Hypothalamus (tissue), 51 donors: Measurements from ENCODE around the gene PDXP.

Experiments
- DNase-seq, 51 donors: peaks; one replicate each; lab custom pipeline; 2025; lab: John Stamatoyannopoulos, UW

PDXP gene

GRCh38 chr22:37672206-37672919, 13.8 kb downstream of the PDXP start:
- no peak for DNase-seq

- DNase-seq = no peak
Measured at GRCh38 chr22:37672920-37673455, 14.5 kb downstream of the PDXP start.

- no peak for DNase-seq
Measured at GRCh38 chr22:37674248-37674647, 15.7 kb downstream of the PDXP start.

- DNase-seq = peak in 48 of 51 donors; percentile 31 to 90 (median 76)
Measured at GRCh38 chr22:37674951-37675929, 16.7 kb downstream of the PDXP start, which contains the start of gene LGALS1. Gene LGALS1 (plus strand): TSS chr22:37675636. CDS start chr22:37675703, 67 bp downstream.

GRCh38 chr22:37675930-37676735, 17.6 kb downstream of the PDXP start:
- peak in 22 of 51 donors; percentile 10 to 60 (median 32) for DNase-seq

- DNase-seq = peak in 32 of 51 donors; percentile 25 to 77 (median 37)
Measured at GRCh38 chr22:37676736-37677492, 18.4 kb downstream of the PDXP start.

- DNase-seq = no peak
Measured at GRCh38 chr22:37677493-37677974, 19.0 kb downstream of the PDXP start.

GRCh38 chr22:37678372-37678771, 19.8 kb downstream of the PDXP start:
- DNase-seq = no peak

- DNase-seq = no peak
Measured at GRCh38 chr22:37679670-37680069, 21.1 kb downstream of the PDXP start.

- no peak for DNase-seq
Measured at GRCh38 chr22:37680191-37680851, 21.8 kb downstream of the PDXP start.

GRCh38 chr22:37681001-37681424, 22.5 kb downstream of the PDXP start:
- DNase-seq = no peak

- DNase-seq = peak in 34 of 51 donors; percentile 12 to 66 (median 44)
Measured at GRCh38 chr22:37681556-37682049, 23.1 kb downstream of the PDXP start.

GRCh38 chr22:37684803-37685615, 26.5 kb downstream of the PDXP start:
- no peak for DNase-seq

GRCh38 chr22:37686002-37686982, 27.8 kb downstream of the PDXP start, which contains the start of gene NOL12:
Gene NOL12 (plus strand): TSS chr22:37686343. CDS start chr22:37686393, 50 bp downstream.
- peak in 49 of 51 donors; percentile 35 to 94 (median 72) for DNase-seq

- no peak for DNase-seq
Measured at GRCh38 chr22:37690407-37690806, 31.9 kb downstream of the PDXP start.

- no peak for DNase-seq
Measured at GRCh38 chr22:37690901-37691504, 32.5 kb downstream of the PDXP start.
